A549 (cell line): ENCODE measurements around the gene FGF16. TPM values are rescaled to one million over a fixed set of nuclear protein-coding genes. Genes with fewer than 3 reads are reported as not detected.

Experiments used
- ATAC-seq, 2 experiments: fragments of 200-7000 bp in 1 of 2; fragments of >200 bp in 1 of 2; cut with Nextera tagmentation in 1 of 2; cut with Tn5 transposase in 1 of 2; 3 replicates each; pipeline versions ENCODE4 v1.8.0 to v1.9.1; 2018 to 2020; ENCODE audit warnings: mild to moderate bottlenecking in 1 of 2, moderate library complexity in 1 of 2
- CTCF ChIA-PET: fragments of 300-600 bp; sonication (Branson Sonifier 250); formaldehyde crosslinking; extraction: SDS; loops from one replicate; lab custom pipeline; 2021; ENCODE audit warnings: antibody characterized with exemption, inconsistent platforms; lab: Yijun Ruan, JAX
- POLR2A ChIA-PET: fragments of 350-600 bp; formaldehyde crosslinking; extraction: SDS; loops from one replicate; lab custom pipeline; 2021; ENCODE audit warnings: antibody characterized with exemption, inconsistent platforms; lab: Yijun Ruan, JAX
- DNase-seq, 2 experiments: peaks; one replicate each; pipeline versions ENCODE4 v3.0.0 to v3.0.0-alpha.2; 2011 to 2016; ENCODE audit warnings: low read depth in 1 of 2, low spot score in 1 of 2
- FAIRE-seq: peaks from 2 replicates; lab custom pipeline; 2011; peaks lifted over from hg19 to GRCh38; lab: Jason Lieb, UNC
- H3K27ac ChIP-seq, 2 experiments: fragments of >200 bp; sonication (Bioruptor Twin); formaldehyde crosslinking; 3 replicates each; pipeline ENCODE4 v1.5.1; 2016 to 2017
- H3K4me1 ChIP-seq: fragments of >200 bp; sonication (Bioruptor Twin); formaldehyde crosslinking; 3 replicates; pipeline ENCODE4 v1.6.1; 2016
- H3K4me2 ChIP-seq: fragments of >200 bp; sonication (Bioruptor Twin); formaldehyde crosslinking; 3 replicates; pipeline ENCODE4 v1.6.1; 2016
- H3K4me3 ChIP-seq: fragments of >200 bp; sonication (Bioruptor Twin); formaldehyde crosslinking; 3 replicates; pipeline ENCODE4 v1.5.1; 2016
- H3K9me3 ChIP-seq: fragments of >200 bp; sonication (Bioruptor Twin); formaldehyde crosslinking; 3 replicates; pipeline ENCODE4 v1.6.1; 2016
- ATOH8 ChIP-seq: fragments of 250-450 bp; sonication (Bioruptor Pico); IDR thresholded peaks from 2 replicates; pipeline ENCODE4 v1.5.0; 2020; ENCODE audit warnings: low read depth, mild to moderate bottlenecking, moderate library complexity
- E2F6 ChIP-seq: IDR thresholded peaks from 2 replicates; pipeline ENCODE4 v1.6.1; 2012; ENCODE audit warnings: low read depth, borderline replicate concordance
- ELK1 ChIP-seq: fragments of 150-350 bp; IDR thresholded peaks from 2 replicates; pipeline ENCODE4 v1.6.1; 2014; ENCODE audit warnings: low read depth, mild to moderate bottlenecking, low read length
- FOSB ChIP-seq: fragments of 250-450 bp; sonication (Bioruptor Pico); IDR thresholded peaks from 2 replicates; pipeline ENCODE4 v1.5.0; 2020; ENCODE audit warnings: mild to moderate bottlenecking, moderate library complexity
- FOSL2 ChIP-seq, 2 experiments: fragments of 450-650 bp in 1 of 2; fragments of >200 bp in 1 of 2; sonication (Bioruptor Twin) in 1 of 2; formaldehyde crosslinking; IDR thresholded peaks; 2 replicates each; pipeline versions ENCODE4 v1.5.0 to v1.6.1; 2016 to 2020; ENCODE audit warnings: mild to moderate bottlenecking in 1 of 2, moderate library complexity in 1 of 2
- GATA3 ChIP-seq: IDR thresholded peaks from 2 replicates; pipeline ENCODE4 v1.6.1; 2012; ENCODE audit warnings: borderline replicate concordance
- HES2 ChIP-seq: fragments of >200 bp; sonication (Bioruptor Twin); formaldehyde crosslinking; IDR thresholded peaks from 2 replicates; pipeline ENCODE4 v1.6.1; 2016
- JUN ChIP-seq, 2 experiments: fragments of >200 bp; sonication (Bioruptor Twin); formaldehyde crosslinking; IDR thresholded peaks; 2 replicates in 1 of 2; 3 replicates in 1 of 2; pipeline ENCODE4 v1.6.1; 2016 to 2017
- JUNB ChIP-seq: fragments of >200 bp; sonication (Bioruptor Twin); formaldehyde crosslinking; IDR thresholded peaks from 2 replicates; pipeline ENCODE4 v1.6.1; 2016
- KDM5A ChIP-seq: fragments of 200-600 bp; sonication (generic); IDR thresholded peaks from 2 replicates; pipeline ENCODE4 v1.6.1; 2016; ENCODE audit warnings: antibody characterized with exemption, mild to moderate bottlenecking
- MAFK ChIP-seq: fragments of 450-650 bp; IDR thresholded peaks from 2 replicates; pipeline ENCODE4 v1.6.1; 2014; ENCODE audit not compliant: partially characterized antibody
- MAZ ChIP-seq: fragments of 150-350 bp; IDR thresholded peaks from 2 replicates; pipeline ENCODE4 v1.6.1; 2014; ENCODE audit warnings: antibody characterized with exemption, low read depth, low read length, borderline replicate concordance
- NFE2L2 ChIP-seq: fragments of 150-350 bp; conservative IDR thresholded peaks from 2 replicates; pipeline ENCODE4 v1.6.1; 2014; ENCODE audit warnings: low read length
- NPAS2 ChIP-seq: fragments of 250-450 bp; sonication (Bioruptor Pico); IDR thresholded peaks from 2 replicates; pipeline ENCODE4 v1.8.0; 2022; ENCODE audit warnings: mild to moderate bottlenecking, moderate library complexity, borderline replicate concordance
- NR3C1 ChIP-seq: fragments of >200 bp; sonication (Bioruptor Twin); formaldehyde crosslinking; IDR thresholded peaks from 3 replicates; pipeline ENCODE4 v1.6.1; 2017
- PBX3 ChIP-seq: IDR thresholded peaks from 2 replicates; pipeline ENCODE4 v1.6.1; 2012
- POLR2A ChIP-seq: IDR thresholded peaks from 2 replicates; pipeline ENCODE4 v1.6.1; 2012; ENCODE audit warnings: mild to moderate bottlenecking, low read length
- RAD21 ChIP-seq, 2 experiments: fragments of >200 bp in 1 of 2; sonication (Bioruptor Twin) in 1 of 2; formaldehyde crosslinking in 1 of 2; IDR thresholded peaks in 1 of 2; conservative IDR thresholded peaks in 1 of 2; 2 replicates in 1 of 2; 3 replicates in 1 of 2; pipeline ENCODE4 v1.6.1; 2012 to 2018; ENCODE audit warnings: inconsistent platforms in 1 of 2
- RARB ChIP-seq: fragments of 250-450 bp; sonication (Bioruptor Pico); IDR thresholded peaks from 2 replicates; pipeline ENCODE4 v1.8.0; 2021; ENCODE audit warnings: mild to moderate bottlenecking, moderate library complexity
- RFX5 ChIP-seq: fragments of 450-650 bp; IDR thresholded peaks from 2 replicates; pipeline ENCODE4 v1.7.1; 2014; ENCODE audit warnings: antibody characterized with exemption, mild to moderate bottlenecking, moderate library complexity
- TFCP2L1 ChIP-seq: fragments of 250-450 bp; sonication (Bioruptor Pico); IDR thresholded peaks from 2 replicates; pipeline ENCODE4 v1.5.0; 2021; ENCODE audit warnings: mild to moderate bottlenecking
- TP53 ChIP-seq: fragments of 250-450 bp; sonication (Bioruptor Pico); IDR thresholded peaks from 2 replicates; pipeline ENCODE4 v1.5.0; 2021; ENCODE audit warnings: mild to moderate bottlenecking, moderate library complexity
- ZNF302 ChIP-seq: fragments of 250-450 bp; sonication (Bioruptor Pico); IDR thresholded peaks from 2 replicates; pipeline ENCODE4 v1.9.0; 2021; ENCODE audit warnings: inconsistent platforms, mild to moderate bottlenecking, moderate library complexity
- WGBS: methylation state at CpG from one replicate; pipeline ENCODE4 v1.1.6; 2017; ENCODE audit errors: missing lambda C conversion rate; 5-methylcytosine and 5-hydroxymethylcytosine counted together
- polyA plus RNA-seq, 4 experiments: library from polyadenylated mRNA; depleted of rRNA in 3 of 4; stranded (reverse); fragments of >200 nt; fragmentation: RNase III in 1 of 4; extraction: RNeasy Plus Mini Kit Qiagen cat#74134 plus additional on column Dnase treatment in 1 of 4; gene quantifications; 2 replicates in 3 of 4; 3 replicates in 1 of 4; pipeline ENCODE4 v1.2.3, GENCODE V29; 2011 to 2017

FGF16 gene
- polyA plus RNA-seq, 2 of the 4 experiments (the other 2 are of a cell fraction): not detected

- H3K9me3 ChIP-seq: no peaks in the 10 kb centered on the region
- H3K4me2 ChIP-seq: peak overlapping the region; percentile 2; the same call in 1 of the 3 replicates
- 13% methylated on average over 1 of the region's 1 CpG for WGBS
- H3K27ac ChIP-seq: peak overlapping the region in 1 of 2 experiments; percentile 48; a peak in 1 of 6 replicates
- H3K4me3 ChIP-seq: no peak overlapping the region
- POLR2A ChIA-PET: no interaction called here
- TF ChIP-seq FOSL2 (IDR thresholded peaks at IDR 0.05) (no peak), FOSL2 (CRISPR knock-in tag; IDR thresholded peaks at IDR 0.05) (peak; percentile 27; the same call in 1 of the 2 replicates), GATA3 (peak; percentile 61; the same call in 1 of the 2 replicates), JUN (IDR thresholded peaks at IDR 0.05) (no peak)
- TF ChIP-seq, all 56 proteins: peak for 2
- DNase-seq (peak; percentile 11 to 34), FAIRE-seq (no peak), ATAC-seq (peak; percentile 59 to 76; a peak in 5 of 6 replicates)
- CTCF ChIA-PET: no interaction called here
- H3K4me1 ChIP-seq: peaks cover 7% of the 10 kb centered on the region; the same call in 2 of the 3 replicates
These were observed 4.5 kb upstream of the FGF16 start for GRCh38 chrX:77442728-77443127.

- Histone ChIP-seq H3K4me2 (no peak overlapping the region), H3K9me3 (no peaks in the 10 kb centered on the region), H3K4me1 (peaks cover 7% of the 10 kb centered on the region; the same call in 2 of the 3 replicates), H3K4me3 (no peak overlapping the region), H3K27ac (no peak overlapping the region)
- POLR2A ChIA-PET: no interaction called here
- DNase-seq (no peak), FAIRE-seq (no peak), ATAC-seq (no peak)
- CTCF ChIA-PET: no interaction called here
- TF ChIP-seq ELK1: no peak
- no peak for TF ChIP-seq JUN (IDR thresholded peaks at IDR 0.05)
- no peak for TF ChIP-seq RARB
- no peak for TF ChIP-seq JUNB
- TF ChIP-seq KDM5A: no peak
- 58% methylated on average over 1 of the region's 1 CpG for WGBS
These were observed 3.1 kb upstream of the FGF16 start for GRCh38 chrX:77444075-77444474.

- Histone ChIP-seq H3K4me2 (no peak overlapping the region), H3K27ac (no peak overlapping the region), H3K4me3 (no peak overlapping the region), H3K4me1 (peaks cover 7% of the 10 kb centered on the region; the same call in 2 of the 3 replicates), H3K9me3 (no peaks in the 10 kb centered on the region)
- TF ChIP-seq NFE2L2 (no peak), TP53 (CRISPR knock-in tag) (no peak), ELK1 (no peak), PBX3 (no peak), NPAS2 (no peak), POLR2A (no peak), ATOH8 (CRISPR knock-in tag) (no peak), HES2 (no peak), RFX5 (no peak), RAD21 (conservative IDR thresholded peaks at IDR 0.05 in 1 of 2, IDR thresholded peaks at IDR 0.05 in 1 of 2) (no peak), MAFK (no peak), TFCP2L1 (CRISPR knock-in tag) (no peak), ZNF302 (no peak), E2F6 (no peak), JUN (IDR thresholded peaks at IDR 0.05) (no peak), NR3C1 (no peak), FOSB (no peak), MAZ (no peak)
- ChIA-PET CTCF (no interaction called here), POLR2A (no interaction called here)
- FAIRE-seq (no peak), ATAC-seq (no peak), DNase-seq (no peak)
- WGBS: 92% methylated on average over 2 of the region's 3 CpGs
These were observed 2.6 kb upstream of the FGF16 start for GRCh38 chrX:77444545-77444944.
